ENCODE results near the gene SLC9A1. TPM values are rescaled to one million over a fixed set of nuclear protein-coding genes. Genes with fewer than 3 reads are reported as not detected.

Gene SLC9A1
- total RNA-seq, 3 donors from 2014 or later, result 6.1 to 14.2 (median 13.8) TPM

- DNase-seq (ENCODE audit: low spot score in 2 of 2), result peak in 1 of 2 donors; percentile 50
- H3K9me3 ChIP-seq, result no peaks in the 10 kb centered on the region
- peak overlapping the region; percentile 87 to 95 for H3K27ac ChIP-seq
- no peak overlapping the region for H3K4me3 ChIP-seq
- H3K36me3 ChIP-seq, result no peaks in the 10 kb centered on the region
- intact Hi-C loops (cut with DNase I; ENCODE audit: low total_unique reads), result loop anchor here (5.0 kb wide), 1 partner anchor 34 kb away; no protein-coding TSS in a partner anchor
- peaks cover 17 to 26% of the 10 kb centered on the region in 2 donors for H3K4me1 ChIP-seq
- no peaks in the 10 kb centered on the region for H3K27me3 ChIP-seq
- TF ChIP-seq POLR2AphosphoS5 (IDR thresholded peaks at IDR 0.05), result no peak
Observed at GRCh38 chr1:27117733-27118439, 37.0 kb downstream of the SLC9A1 start.

GRCh38 chr1:27116697-27117096 is 38.2 kb downstream of the SLC9A1 start:
- H3K36me3 ChIP-seq, result no peaks in the 10 kb centered on the region
- no peaks in the 10 kb centered on the region for H3K9me3 ChIP-seq
- no peak overlapping the region for H3K4me3 ChIP-seq
- peak overlapping the region; percentile 87 to 95 for H3K27ac ChIP-seq
- TF ChIP-seq POLR2AphosphoS5 (IDR thresholded peaks at IDR 0.05), result peak in 2 of 3 donors; percentile 28 to 48
- no peak for TF ChIP-seq CTCF (IDR thresholded peaks at IDR 0.05)
- H3K4me1 ChIP-seq, result peaks cover 16 to 27% of the 10 kb centered on the region in 2 donors
- H3K27me3 ChIP-seq, result no peaks in the 10 kb centered on the region
- DNase-seq (ENCODE audit: low spot score in 2 of 2), result no peak
- intact Hi-C loops (cut with DNase I; ENCODE audit: low total_unique reads), result loop anchor here (5.0 kb wide), 1 partner anchor 36 kb away; no protein-coding TSS in a partner anchor

GRCh38 chr1:27116232-27116631 is 38.7 kb downstream of the SLC9A1 start:
- H3K9me3 ChIP-seq, result no peaks in the 10 kb centered on the region
- TF ChIP-seq POLR2AphosphoS5 (IDR thresholded peaks at IDR 0.05) (no peak), CTCF (IDR thresholded peaks at IDR 0.05) (no peak), POLR2A (IDR thresholded peaks at IDR 0.05) (no peak)
- intact Hi-C loops (cut with DNase I; ENCODE audit: low total_unique reads), result loop anchor here (5.0 kb wide), 1 partner anchor 36 kb away; no protein-coding TSS in a partner anchor
- no peak for DNase-seq (ENCODE audit: low spot score in 2 of 2)
- peak overlapping the region; percentile 87 to 95 for H3K27ac ChIP-seq
- H3K36me3 ChIP-seq, result no peaks in the 10 kb centered on the region
- H3K27me3 ChIP-seq, result no peaks in the 10 kb centered on the region
- no peak overlapping the region for H3K4me3 ChIP-seq
- H3K4me1 ChIP-seq, result peaks cover 16 to 32% of the 10 kb centered on the region in 2 donors

GRCh38 chr1:27114546-27114945 is 40.4 kb downstream of the SLC9A1 start:
- intact Hi-C loops (cut with DNase I; ENCODE audit: low total_unique reads), result no loop called here
- H3K4me3 ChIP-seq, result no peak overlapping the region
- no peak overlapping the region for H3K27ac ChIP-seq
- no peaks in the 10 kb centered on the region for H3K27me3 ChIP-seq
- H3K36me3 ChIP-seq, result no peaks in the 10 kb centered on the region
- H3K4me1 ChIP-seq, result peaks cover 16 to 36% of the 10 kb centered on the region in 2 donors
- H3K9me3 ChIP-seq, result no peaks in the 10 kb centered on the region
- DNase-seq (ENCODE audit: low spot score in 2 of 2), result no peak
- no peak for TF ChIP-seq POLR2AphosphoS5 (IDR thresholded peaks at IDR 0.05)
- TF ChIP-seq POLR2A (IDR thresholded peaks at IDR 0.05), result no peak
- no peak for TF ChIP-seq CTCF (IDR thresholded peaks at IDR 0.05)

GRCh38 chr1:27113861-27114260 is 41.1 kb downstream of the SLC9A1 start:
- Histone ChIP-seq H3K4me1 (peaks cover 16 to 32% of the 10 kb centered on the region in 2 donors), H3K36me3 (no peaks in the 10 kb centered on the region), H3K27ac (no peak overlapping the region), H3K27me3 (no peaks in the 10 kb centered on the region), H3K4me3 (no peak overlapping the region), H3K9me3 (no peaks in the 10 kb centered on the region)
- TF ChIP-seq POLR2A (IDR thresholded peaks at IDR 0.05) (no peak), CTCF (IDR thresholded peaks at IDR 0.05) (no peak), POLR2AphosphoS5 (IDR thresholded peaks at IDR 0.05) (no peak)
- DNase-seq (ENCODE audit: low spot score in 2 of 2), result no peak
- intact Hi-C loops (cut with DNase I; ENCODE audit: low total_unique reads), result no loop called here

All from breast epithelium (tissue), 4 donors.